Right lung (tissue), 5 donors: ENCODE results near the gene ASTL. TPM values are rescaled to one million over a fixed set of nuclear protein-coding genes. Genes with fewer than 3 reads are reported as not detected.
"Not testable (repeated sequence)": the region's sequence is repeated elsewhere in the genome, so short reads cannot be mapped to it uniquely, and the experiment has no call there.

ENCODE experiments used
- DNase-seq, 2 donors: peaks; one replicate each; pipeline ENCODE4 v3.0.0-alpha.2; 2013
- polyA plus RNA-seq, 5 donors: library from polyadenylated mRNA; unstranded; fragments of 120-200 nt; gene quantifications; one replicate each; pipeline versions ENCODE4 v1.2.1 to v1.2.3, GENCODE V29; 2013; ENCODE audit warnings: inconsistent platforms in 1 of 5, low replicate concordance in 1 of 5; ENCODE audit not compliant: insufficient read length in 5 of 5, insufficient read depth in 1 of 5

ASTL gene
- polyA plus RNA-seq, 5 donors: 0.13 to 0.27 (median 0.18) TPM

GRCh38 chr2:96099861-96100798, 38.2 kb downstream of the ASTL start:
- DNase-seq: no peak

GRCh38 chr2:96098900-96099590, 39.3 kb downstream of the ASTL start:
- no peak for DNase-seq

GRCh38 chr2:96097951-96098823, 40.1 kb downstream of the ASTL start:
- DNase-seq: no peak

GRCh38 chr2:96097441-96097840, 40.9 kb downstream of the ASTL start:
- no peak for DNase-seq

- DNase-seq: no peak
These were observed 43.1 kb downstream of the ASTL start for GRCh38 chr2:96095116-96095636.

GRCh38 chr2:96093528-96093927, 44.8 kb downstream of the ASTL start:
- no peak for DNase-seq

- DNase-seq: no peak
These were observed 45.4 kb downstream of the ASTL start for GRCh38 chr2:96092951-96093350.

GRCh38 chr2:96092573-96092877, 45.8 kb downstream of the ASTL start:
- no peak for DNase-seq

- DNase-seq: no peak
These were observed 46.4 kb downstream of the ASTL start for GRCh38 chr2:96091711-96092572.

- DNase-seq: no peak
These were observed 47.1 kb downstream of the ASTL start for GRCh38 chr2:96091141-96091710.

- DNase-seq: no peak
These were observed 47.9 kb downstream of the ASTL start for GRCh38 chr2:96090196-96090926.

- no peak for DNase-seq
These were observed 48.7 kb downstream of the ASTL start for GRCh38 chr2:96089356-96090195.

- no peak for DNase-seq
These were observed 49.7 kb downstream of the ASTL start for GRCh38 chr2:96088340-96089335.

GRCh38 chr2:96087130-96087529, 51.2 kb downstream of the ASTL start:
- no peak for DNase-seq

- DNase-seq: no peak
These were observed 52.6 kb downstream of the ASTL start for GRCh38 chr2:96085541-96086355.

GRCh38 chr2:96084858-96085518, 53.3 kb downstream of the ASTL start:
- DNase-seq: not testable (repeated sequence)
